ENCODE results near the gene MAP3K3. TPM values are rescaled to one million over a fixed set of nuclear protein-coding genes. Genes with fewer than 3 reads are reported as not detected.
A peak's percentile ranks its signal among the peaks of the same experiment; 100 is the strongest.

MAP3K3 gene
- total RNA-seq, 1 donor from 2014 or later: 108 TPM

DNA sequence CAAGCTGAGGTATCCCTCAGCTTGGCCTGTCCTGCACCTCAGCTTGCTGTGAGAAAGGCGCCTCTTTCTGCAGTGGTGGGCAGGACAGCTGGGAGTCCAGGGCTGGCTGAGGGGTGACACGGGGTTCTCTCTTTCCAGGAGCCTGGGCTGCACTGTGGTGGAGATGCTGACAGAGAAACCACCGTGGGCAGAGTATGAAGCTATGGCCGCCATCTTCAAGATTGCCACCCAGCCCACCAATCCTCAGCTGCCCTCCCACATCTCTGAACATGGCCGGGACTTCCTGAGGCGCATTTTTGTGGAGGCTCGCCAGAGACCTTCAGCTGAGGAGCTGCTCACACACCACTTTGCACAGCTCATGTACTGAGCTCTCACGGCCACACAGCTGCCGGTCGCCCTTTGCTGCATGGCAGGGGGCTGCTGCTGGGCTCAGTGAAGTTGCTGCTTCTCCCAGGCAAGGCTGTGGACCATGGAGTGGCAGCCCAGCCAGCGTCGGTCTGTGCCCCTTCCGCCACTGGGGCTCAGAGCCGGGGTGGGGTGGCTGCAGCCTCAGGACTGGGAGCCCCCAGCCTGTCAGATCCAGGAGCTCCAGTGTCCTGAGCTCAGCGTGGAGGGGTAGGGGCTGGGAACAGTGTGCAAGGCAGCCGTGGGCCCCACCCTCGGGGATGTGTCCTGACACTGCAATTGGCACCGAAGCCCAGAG lies 71.3 kb downstream of the MAP3K3 start:
- DNase-seq (ENCODE audit: low read depth in 2 of 2): no peak

DNA sequence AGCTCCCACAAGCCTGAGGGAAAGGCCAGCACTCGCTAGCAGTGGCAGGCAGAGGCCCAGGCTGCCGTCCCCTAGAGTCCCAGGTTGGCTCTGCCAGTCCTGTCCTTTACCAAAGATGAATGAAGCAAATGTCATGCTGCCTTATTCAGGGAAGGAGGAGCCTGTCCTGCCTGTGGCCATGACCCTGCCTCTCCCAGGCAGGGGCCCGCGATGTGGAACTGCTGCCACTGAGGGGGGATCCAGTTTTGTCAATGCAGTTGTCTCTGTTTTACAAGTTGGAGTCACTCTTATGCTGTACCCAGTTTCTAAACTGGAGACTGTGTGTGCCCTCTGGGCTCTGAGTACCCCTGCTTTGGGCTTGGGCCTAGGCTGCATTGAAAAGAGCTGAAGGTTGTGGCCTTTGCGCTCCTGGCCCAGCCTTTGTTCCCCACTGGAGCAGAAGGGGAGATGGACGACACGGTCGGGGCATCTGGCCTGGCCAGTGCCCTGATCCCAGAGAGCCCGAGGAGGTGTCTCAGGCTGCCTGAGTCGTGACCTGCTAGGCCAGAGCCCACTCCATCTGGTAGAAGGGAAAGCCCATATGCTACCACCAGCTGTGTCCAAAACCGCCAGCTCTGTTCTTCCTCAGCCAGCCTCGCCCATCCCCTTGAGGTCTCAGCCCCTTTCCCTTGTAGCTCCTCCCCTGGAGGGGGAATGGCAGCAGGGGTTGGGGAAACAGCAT lies 72.2 kb downstream of the MAP3K3 start:
- DNase-seq (ENCODE audit: low read depth in 2 of 2): no peak

DNA sequence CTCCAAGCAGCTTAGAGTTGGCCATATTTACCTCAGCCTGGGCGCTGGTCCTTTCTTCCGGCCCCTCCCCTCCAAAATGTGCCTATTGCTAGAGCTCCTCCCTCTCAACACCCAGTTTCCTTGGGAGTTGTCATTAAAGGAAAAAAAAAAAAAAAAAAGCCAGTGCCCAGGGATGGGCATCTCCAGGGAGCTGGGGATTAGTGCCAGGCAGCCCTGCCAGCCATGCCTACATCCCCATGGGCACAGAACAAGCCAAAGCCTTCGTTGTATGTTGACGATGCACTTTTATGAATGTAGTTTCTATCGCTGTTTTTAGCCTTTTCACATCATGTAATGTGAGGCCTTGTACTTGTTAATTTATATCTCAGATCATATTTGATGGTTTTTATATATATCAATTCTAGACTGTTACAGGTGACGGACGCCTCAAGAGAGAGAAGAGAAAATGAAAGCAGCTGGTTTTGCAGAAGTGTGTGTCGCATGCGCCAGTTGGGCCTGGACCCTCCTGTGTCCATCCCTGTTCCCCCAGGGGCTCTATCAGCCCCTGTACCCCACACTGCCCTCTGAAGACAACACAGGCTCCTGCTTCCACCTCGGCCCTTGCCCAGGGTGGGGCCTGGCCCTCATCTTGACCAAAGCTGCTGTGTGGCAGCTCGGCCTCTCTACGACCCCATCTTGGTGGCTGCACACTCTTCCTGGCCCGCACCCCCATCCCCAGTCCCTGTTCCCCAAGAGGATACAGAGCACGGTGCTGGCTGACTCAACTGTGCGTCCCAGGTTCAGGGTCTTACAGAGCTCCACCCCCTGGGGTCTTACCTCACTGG lies 72.9 kb downstream of the MAP3K3 start:
- DNase-seq (ENCODE audit: low read depth in 2 of 2): no peak

DNA sequence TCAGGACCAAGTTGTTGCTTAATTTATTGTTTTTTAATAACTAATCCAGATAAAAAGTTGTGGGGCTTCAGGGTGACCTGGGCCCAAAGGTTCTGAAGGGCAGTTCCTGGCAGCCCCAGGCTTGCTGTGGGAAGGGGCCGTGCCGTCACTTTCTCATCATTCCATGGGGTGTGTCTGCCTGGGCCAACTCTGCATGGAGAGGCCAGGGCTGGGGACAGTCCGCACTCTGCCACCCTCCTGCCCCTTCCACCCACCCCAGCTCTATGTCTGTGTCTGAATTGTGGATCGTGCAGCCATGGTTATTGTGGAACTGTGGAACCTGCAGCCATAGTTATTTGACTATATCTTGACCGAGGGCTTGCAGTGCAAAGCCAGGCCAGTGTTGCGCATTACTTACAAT lies 73.7 kb downstream of the MAP3K3 start:
- DNase-seq (ENCODE audit: low read depth in 2 of 2): no peak

DNA sequence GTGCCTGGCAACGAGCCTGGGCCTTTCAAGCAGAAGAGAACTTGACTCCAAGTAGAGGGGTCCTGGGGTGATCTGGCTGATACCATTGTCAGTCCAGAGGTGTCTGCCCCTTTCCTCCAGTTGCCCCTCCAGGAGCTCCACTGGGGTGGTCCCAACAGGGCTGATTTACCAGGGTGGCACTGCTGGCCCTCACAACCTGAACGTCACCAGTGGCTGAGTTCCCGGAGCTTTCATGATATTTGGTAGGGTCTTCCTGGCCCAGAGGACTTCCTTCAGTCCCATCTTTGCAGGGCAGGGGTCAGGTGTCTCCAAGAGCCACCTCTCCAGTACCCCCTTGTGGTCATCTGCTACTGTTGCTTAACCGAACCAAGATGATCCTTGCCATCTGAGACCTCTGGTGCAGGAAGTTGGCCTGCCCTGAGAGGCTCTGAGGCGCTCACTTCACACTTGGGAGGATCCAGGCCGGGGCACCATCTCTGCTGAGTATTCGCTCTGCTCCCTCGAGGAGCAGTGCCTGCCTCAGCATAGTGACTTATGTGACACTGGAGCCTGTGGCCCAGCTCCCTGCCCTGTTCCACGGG lies 74.3 kb downstream of the MAP3K3 start:
- peak; percentile 57 to 73 for DNase-seq (ENCODE audit: low read depth in 2 of 2)

DNA sequence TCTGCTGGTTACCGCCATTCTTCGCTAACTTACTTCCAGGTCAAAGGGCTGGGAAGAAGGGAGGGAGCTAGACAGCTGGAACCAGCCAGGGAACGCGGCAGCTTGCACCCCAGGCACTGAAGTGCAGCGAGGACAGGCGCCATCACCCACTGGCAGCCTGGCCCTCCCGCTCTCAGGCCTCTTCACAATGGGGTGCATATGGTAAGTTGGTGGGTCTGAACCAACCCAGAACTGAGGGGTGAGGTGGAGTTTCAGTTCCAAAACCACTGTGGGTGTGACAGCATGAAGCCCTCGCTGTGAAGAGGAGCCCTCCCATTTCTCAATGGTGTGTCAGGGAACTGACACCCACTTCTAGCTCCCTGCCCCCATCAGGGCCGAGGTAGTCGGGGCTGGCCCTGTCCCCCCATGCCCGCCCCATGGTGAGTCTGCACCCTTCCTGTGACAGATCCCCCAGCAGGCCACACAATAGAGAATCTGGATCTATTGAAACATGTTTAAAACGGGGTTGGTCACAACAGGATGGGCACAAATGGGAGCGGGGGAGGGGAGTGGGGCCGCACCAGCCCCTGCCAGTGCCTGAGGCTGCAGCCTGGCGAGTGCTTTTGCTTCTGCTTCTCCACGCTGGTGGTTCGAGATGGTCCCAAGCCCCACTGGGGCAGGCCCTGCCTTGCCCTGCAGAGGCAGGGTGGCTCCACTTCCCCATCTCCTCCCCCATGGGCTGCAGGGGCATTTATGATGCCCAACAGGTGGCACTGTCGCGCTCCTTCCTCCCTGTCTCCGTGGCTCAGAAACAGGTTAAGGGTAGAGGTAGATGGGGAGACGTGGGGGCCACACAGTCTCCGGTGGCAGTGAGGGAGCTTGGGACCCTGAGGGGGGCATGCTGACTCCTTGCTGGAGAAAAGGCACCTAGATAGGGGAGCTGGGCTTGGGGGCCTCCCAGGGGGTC lies 75.4 kb downstream of the MAP3K3 start:
- DNase-seq (ENCODE audit: low read depth in 2 of 2): peak; percentile 55 to 69

DNA sequence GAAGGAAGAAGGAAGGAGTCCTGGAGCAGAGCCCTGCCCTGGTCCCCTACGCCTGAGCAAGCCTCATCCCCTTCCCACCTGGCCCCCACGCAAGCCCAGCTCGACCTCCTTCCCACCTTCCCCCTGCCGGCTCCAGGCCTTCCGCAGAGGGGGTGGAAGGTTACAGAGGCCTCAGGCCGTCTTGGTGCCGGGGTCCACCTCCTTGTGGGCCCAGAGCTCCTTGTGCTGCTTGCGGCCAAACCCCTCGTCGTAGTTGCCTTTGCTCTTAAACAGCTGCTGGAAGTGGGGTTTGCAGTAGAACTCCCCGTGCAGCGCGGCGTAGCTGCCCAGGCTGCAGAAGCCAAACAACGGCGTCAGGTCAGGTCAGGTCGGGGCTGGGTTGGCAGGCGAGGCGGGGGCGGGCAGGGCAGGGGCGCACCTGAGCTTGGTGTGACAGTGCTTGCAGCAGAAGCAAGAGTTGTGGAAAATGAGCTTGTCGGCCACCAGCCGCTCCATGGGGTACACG lies 76.2 kb downstream of the MAP3K3 start:
- peak in 1 of 2 donors; percentile 30 for DNase-seq (ENCODE audit: low read depth in 2 of 2)

DNA sequence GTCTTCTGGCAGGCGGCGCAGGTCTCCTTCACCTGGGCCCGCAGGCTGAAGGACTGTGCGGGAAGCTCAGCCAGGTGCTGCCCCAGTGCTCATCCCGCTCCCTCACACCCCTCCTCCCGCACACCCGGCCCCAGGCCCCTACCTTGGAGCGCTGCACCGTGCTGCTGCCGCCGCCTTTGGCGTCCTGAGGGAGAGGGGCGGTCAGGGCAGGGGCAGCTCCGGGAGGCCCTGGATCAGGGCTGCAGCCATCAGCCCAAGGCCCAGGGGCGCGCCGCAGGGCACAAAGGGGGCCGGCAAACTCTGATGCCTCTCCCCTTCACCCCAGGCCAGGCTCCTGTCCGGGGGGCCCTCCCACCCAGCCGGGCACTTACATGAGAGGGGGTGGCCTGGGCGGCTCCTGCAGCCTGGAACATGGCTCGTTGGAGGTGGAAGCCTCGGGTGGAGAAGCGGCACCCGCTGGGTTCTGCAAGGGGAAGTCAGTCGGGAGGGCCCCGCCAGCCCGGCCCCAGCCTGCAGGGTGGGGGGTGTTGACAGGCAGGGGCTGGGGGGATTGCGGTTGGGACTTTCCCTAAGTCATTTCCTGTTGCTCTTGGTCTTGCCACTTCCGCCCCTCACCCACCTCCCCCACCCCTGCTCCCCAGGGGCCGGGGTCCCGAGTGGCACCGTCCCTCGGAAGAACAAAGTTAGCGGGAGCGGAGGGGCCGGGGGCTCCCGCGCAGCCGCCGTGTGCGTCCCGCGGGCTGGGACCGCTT lies 76.8 kb downstream of the MAP3K3 start:
- peak; percentile 67 to 76 for DNase-seq (ENCODE audit: low read depth in 2 of 2)

DNA sequence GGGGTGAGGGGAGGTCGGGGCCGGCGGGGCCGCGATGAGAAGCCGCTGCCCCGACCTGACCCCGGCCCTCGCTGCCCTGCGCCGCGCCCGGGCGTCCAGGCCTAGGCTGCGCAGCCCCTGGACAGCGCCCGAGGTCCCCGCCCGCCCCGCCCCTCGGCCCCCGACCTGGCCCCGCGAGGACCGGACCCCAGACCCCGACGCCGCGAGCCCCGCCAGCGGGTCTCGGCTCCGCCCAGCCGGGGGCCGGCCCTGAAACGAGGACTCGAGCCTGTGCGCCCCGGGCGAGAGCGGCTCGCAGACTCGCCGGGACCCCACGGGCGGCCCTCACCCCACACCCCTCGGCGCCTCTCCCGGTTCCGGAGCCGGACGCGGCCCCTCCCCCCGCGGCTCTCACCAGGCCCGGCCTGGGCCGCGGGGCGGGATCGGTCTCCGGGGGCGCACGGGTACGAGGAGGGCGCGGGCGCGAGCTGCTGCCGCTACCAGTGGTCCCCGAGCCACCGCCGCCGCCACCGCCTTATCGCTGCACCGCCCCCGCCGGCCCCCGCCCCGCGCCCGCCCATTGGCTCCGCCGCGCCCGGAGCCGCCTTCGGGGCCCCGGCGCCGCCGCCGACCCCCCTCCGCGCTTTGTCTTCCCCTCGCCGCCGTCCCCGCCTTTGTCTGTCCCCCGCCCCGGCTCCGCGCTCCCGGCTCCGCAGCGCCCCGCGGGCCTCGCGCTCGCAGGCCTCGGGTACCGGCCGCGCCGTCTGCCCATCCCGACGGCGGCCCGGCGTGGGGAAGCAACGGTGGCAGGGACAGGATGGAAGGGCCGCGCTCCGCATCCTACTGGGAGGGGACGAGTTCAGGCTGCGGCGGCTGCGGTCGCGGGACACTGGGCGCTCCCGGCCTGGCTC lies 77.7 kb downstream of the MAP3K3 start, which contains the start of gene LIMD2:
TSS of gene LIMD2 (minus strand) at position 488 of the 890 bp plus-strand sequence. CDS start 827 bp downstream, outside the sequence.
- DNase-seq (ENCODE audit: low read depth in 2 of 2): peak; percentile 51 to 77

DNA sequence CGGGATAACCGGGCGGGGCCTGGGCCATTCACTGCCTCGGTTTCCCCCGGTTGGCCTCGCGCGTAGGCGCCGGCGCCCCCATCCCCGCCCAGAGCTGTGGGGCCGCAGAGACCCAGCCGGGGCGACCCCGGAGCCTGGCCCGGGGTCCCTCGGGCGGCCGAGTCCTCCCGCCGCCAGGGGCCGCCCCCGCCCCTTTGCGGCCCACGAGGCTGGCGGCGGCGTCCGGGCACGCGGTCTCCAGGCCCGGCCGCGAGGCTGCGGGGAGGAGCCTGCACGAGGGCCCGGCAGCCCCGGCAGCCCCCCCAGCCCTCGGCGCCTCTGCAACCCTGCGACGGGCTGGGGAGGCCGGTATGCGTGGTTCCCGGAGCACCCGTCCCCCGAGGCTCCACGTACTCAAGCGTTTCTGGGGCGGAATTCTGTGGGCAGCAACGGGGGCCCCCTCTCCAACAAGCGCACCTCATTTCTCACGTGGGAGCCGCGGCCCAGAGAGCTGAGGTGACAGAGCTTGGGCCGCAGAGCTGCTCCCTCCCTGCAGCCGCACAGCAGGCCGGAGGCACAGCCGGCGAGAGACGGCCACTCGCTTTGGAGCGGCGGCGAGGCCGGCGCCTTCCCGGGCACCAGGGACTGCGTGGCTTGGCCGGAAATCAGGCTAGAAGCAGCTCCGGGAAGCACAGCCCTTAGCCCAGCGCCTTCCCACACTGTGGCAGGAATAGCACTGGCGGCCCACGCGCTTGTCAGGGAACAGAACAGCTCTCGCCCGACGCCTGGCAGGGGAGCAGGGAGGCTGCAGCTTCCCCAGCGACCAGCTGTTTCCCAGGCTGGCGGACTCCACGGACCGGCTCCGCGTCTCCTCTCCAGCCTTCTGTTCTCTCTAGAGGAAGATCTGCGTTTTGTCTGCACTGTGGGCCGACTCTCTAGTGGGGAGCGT lies 78.6 kb downstream of the MAP3K3 start:
- DNase-seq (ENCODE audit: low read depth in 2 of 2): peak; percentile 70 to 81

DNA sequence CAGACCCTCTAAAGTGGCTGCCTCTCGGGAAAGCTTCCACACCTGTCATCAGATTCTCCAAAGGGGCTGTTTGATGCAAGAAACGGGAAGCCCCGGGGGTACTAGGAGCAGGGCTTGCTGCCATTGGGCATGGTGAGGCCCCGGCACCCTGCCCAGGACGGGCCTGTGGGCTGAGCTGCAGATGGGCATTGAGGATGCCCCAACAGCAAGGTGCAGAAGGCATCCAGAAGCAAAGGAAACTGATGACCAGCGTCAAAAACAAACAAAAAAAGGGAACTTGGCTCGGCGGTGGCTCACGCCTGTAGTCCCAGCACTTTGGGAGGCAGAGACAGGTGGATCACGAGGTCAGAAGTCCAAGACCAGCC lies 79.2 kb downstream of the MAP3K3 start:
- DNase-seq (ENCODE audit: low read depth in 2 of 2): no peak

DNA sequence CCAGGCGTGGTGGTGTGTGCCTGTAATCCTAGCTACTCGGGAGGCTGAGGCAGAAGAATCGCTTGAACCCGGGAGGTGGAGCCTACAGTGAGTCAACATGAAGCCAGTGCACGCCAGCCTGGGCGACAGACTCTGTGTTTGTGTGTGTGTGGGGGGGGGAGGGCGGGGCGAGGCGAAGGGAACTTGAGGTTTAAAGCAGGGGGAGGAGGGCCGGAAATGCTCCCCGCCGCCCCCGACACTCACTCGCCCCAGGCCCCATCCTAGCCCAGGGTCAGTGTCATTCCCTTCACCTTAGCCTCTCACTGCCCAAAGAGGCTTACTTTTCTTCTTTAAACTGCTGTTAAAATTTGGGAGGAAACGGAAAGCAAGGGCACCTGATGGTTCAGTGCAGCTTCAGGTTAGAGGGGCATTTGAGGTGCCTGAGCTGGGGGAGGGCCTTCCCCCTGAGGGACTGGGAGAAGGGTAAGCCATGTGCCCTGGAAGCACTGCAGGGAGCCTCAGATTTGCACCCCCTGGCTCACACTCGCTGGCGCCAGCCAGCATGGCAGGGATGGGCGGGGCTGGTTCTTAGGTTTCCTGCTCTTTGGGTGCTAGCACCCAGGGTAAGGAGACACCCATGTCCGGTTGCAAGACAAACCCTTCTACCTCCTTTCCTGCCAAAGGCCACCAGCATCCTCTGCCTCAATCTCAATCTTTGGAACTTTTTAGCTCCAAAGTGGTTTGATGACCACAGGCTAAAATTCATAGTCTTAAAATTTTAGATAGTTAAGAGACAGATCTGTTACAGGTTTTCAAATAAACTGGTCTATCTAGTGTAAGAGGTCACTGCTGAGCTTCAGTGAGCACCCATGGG lies 79.9 kb downstream of the MAP3K3 start:
- DNase-seq (ENCODE audit: low read depth in 2 of 2): no peak

DNA sequence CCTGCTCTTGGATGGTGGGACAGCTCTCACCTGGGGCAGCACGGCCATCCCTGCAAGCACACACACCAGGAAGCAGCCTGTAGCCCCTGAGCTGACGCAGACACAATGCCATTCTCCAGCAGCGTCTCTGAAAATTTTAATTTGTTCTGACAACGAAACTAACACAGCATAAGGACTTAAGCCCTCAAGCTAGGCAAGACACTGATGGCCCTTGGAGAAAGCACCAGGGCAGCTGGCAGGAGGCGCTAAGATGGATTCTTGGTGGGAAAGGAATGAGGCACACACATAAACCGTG lies 80.5 kb downstream of the MAP3K3 start:
- DNase-seq (ENCODE audit: low read depth in 2 of 2): no peak

DNA sequence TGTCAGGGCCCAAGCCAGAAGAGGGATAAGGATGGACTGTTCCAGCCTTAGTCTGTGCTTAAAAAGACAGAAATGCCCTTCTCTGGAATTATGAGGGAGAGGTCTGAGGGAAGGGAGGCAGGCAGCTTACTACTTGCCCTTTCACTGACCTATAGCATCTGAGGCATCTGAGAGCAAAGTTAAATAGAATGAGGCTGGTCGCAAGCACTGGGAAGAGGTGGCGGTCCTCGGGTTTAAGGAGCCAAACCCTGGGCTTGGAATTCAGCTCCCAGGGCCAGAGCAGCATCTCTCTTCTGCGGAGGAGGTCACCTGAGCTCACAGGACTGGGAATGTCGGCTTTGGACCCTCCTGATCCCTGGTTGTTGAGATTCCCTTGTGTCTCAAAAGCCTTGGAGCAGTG lies 80.8 kb downstream of the MAP3K3 start:
- DNase-seq (ENCODE audit: low read depth in 2 of 2): no peak

DNA sequence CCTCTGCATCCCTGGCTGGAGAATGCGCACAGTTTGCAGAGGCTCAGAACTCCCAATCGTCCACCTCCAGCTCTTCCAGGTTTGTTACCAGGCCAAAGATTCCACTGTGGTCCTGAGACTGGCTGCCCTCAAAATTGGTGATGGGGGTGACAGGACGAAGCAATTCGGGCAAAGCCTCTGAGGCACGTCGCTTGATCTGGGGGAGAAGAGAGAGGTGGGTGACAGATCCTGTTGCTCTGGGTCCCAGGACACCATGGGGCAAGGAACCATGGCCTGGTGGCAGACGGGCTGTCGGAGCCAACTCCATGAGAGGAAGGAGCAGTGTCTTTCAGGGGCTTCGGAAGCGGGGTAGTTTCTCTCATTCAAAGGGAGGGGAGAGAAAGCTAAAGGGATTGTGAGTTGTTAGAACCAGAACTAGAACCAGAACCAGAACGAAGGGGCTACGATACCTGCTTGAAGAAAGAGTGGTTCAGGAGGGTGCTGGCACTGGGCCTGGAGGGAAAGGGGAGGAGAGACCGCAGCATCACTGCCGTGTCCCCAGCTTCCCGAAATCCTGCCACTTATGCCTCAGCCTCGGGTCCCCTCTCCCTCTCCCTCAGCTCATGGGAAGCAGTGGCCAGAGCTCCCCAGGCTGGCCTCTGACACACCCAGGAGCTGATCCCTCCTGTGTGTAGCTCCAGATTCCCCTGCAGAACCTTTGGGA lies 81.5 kb downstream of the MAP3K3 start:
- DNase-seq (ENCODE audit: low read depth in 2 of 2): no peak

DNA sequence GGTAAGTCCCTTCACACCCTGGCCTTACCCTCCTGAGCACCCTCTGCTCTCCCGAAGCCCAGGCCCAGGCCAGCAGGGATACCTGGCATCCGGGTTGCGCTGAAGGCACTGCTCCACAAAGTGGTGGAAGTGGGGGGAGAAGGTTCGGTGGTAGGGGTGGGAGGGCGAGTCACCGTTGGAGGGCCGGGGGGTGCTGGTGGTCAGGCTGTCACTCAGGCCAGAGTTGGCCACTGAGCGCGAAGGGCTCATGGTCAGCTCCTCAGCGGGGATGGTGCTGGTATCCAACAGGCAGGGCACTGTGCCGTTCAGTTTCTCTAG lies 82.0 kb downstream of the MAP3K3 start:
- no peak for DNase-seq (ENCODE audit: low read depth in 2 of 2)
